Heart left ventricle (tissue), 16 donors: ENCODE measurements around the gene SNX30. TPM values are rescaled to one million over a fixed set of nuclear protein-coding genes. Genes with fewer than 3 reads are reported as not detected.

ENCODE experiments used
- ATAC-seq, 4 donors: fragments of 200-7000 bp; cut with Tn5 transposase; one replicate each; pipeline ENCODE4 v1.9.1; 2020 to 2022; ENCODE audit warnings: moderate library complexity in 4 of 4, mild to moderate bottlenecking in 3 of 4, moderate number of reproducible peaks in 1 of 4
- DNase-seq, 5 donors: peaks; one replicate each; pipeline ENCODE4 v3.0.0-alpha.2; 2020
- H3K27ac ChIP-seq, 12 donors: fragments of 200-600 bp; sonication (generic) in 4 of 12; one replicate each; pipeline versions ENCODE4 v1.5.0 to v1.8.0; 2016 to 2022; ENCODE audit warnings: mild to moderate bottlenecking in 2 of 12
- H3K27me3 ChIP-seq, 9 donors: fragments of 200-600 bp; sonication (generic) in 2 of 9; one replicate each; pipeline versions ENCODE4 v1.5.1 to v1.8.0; 2016 to 2022; ENCODE audit warnings: mild to moderate bottlenecking in 3 of 9
- H3K36me3 ChIP-seq, 9 donors: fragments of 200-600 bp; sonication (generic) in 2 of 9; one replicate each; pipeline versions ENCODE4 v1.5.0 to v1.8.0; 2018 to 2022; ENCODE audit warnings: mild to moderate bottlenecking in 2 of 9
- H3K4me1 ChIP-seq, 12 donors: fragments of 200-600 bp; sonication (generic) in 4 of 12; one replicate each; pipeline versions ENCODE4 v1.5.0 to v1.8.0; 2016 to 2022; ENCODE audit warnings: mild to moderate bottlenecking in 3 of 12
- H3K4me3 ChIP-seq, 12 donors: fragments of 200-600 bp; sonication (generic) in 4 of 12; one replicate each; pipeline versions ENCODE4 v1.5.0 to v1.8.0; 2017 to 2022; ENCODE audit warnings: mild to moderate bottlenecking in 9 of 12, moderate library complexity in 4 of 12
- H3K9me3 ChIP-seq, 12 donors: fragments of 200-600 bp; sonication (generic) in 4 of 12; one replicate each; pipeline versions ENCODE4 v1.5.0 to v1.8.0; 2016 to 2022; ENCODE audit warnings: mild to moderate bottlenecking in 1 of 12
- POLR2A ChIP-seq, 2 donors: fragments of 450-650 bp; IDR thresholded peaks; one replicate each; pipeline ENCODE4 v1.6.1; 2017; ENCODE audit warnings: antibody characterized with exemption in 2 of 2, mild to moderate bottlenecking in 2 of 2, moderate library complexity in 2 of 2
- WGBS, 4 donors: extraction: QIAGEN DNeasy Blood & Tissue Kit in 2 of 4; methylation state at CpG; one replicate each; pipeline versions ENCODE4 v1.1.5 to v1.1.7; 2013 to 2018; 5-methylcytosine and 5-hydroxymethylcytosine counted together
- intact Hi-C, 10 donors: fragments of 100-400 bp; cut with DNase I; formaldehyde crosslinking; loops; one replicate each; pipeline versions ENCODE4 v1.11.1 to v1.14.2; 2022
- polyA plus RNA-seq, 2 donors: library from polyadenylated mRNA; stranded (reverse); fragments of 200-250 nt; gene quantifications; one replicate each; pipeline ENCODE4 v1.2.3, GENCODE V29; 2013
- total RNA-seq, 9 donors: library from RNA; depleted of rRNA in 2 of 9; stranded (reverse); fragments of >200 nt in 2 of 9; fragmentation: NEBNext Ultra II Directional in 3 of 9; extraction: Animal tissue kit (Norgen Biotek cat#: 25700) in 3 of 9; gene quantifications; one replicate each; pipeline versions ENCODE4 v1.1.0 to v1.2.4, GENCODE V29; 2016 to 2023
- TF ChIP-seq, protein P1 (sequence below), 12 donors: fragments of 200-600 bp; sonication (generic) in 4 of 12; IDR thresholded peaks; one replicate each; pipeline versions ENCODE4 v1.5.0 to v1.8.0; 2018 to 2022; ENCODE audit warnings: antibody characterized with exemption in 12 of 12, mild to moderate bottlenecking in 5 of 12
- donor health status: ischemic (EF 13 %, LVEDD 7.1; RV severe dilation, severe dysfunction).
- donor health status: healthy with polysubstance abuse.
- donor health status: DM: no; HTN: yes; CAD: no.
- donor health status: DM: no; HTN: no; CAD: no.
- donor health status: ischemic (EF 25% LVEDD 6.9; RV normal size, moderate dysfunction).
- donor health status: ischemic (EF 25% LVEDD 5.7; RV mildly dilated, moderate dysfunction).
- donor health status: healthy.
- donor health status: DM: yes; HTN: yes; CAD: no.
- donor health status: ischemic (EF 35%, LVEDD 5.7; RV mildly dilated, moderate dysfunction).
- donor health status: nonischemic (EF 11% LVEDD 7.7; RV severe dilation, severe dysfunction).
- donor health status: DM: yes; HTN: yes; CAD: no.
- donor health status: PGD.
- donor health status: ischemic (EF 29% LVEDD 5.4; RV normal size, mild dysfunction).
- donor health status: nonischemic (EF 23%, LVEDD 6.1; RV moderate dilation, normal function).

The SNX30 gene
- total and polyA plus RNA-seq, 11 donors: 0.95 to 10.3 (median 3.8) TPM

DNA sequence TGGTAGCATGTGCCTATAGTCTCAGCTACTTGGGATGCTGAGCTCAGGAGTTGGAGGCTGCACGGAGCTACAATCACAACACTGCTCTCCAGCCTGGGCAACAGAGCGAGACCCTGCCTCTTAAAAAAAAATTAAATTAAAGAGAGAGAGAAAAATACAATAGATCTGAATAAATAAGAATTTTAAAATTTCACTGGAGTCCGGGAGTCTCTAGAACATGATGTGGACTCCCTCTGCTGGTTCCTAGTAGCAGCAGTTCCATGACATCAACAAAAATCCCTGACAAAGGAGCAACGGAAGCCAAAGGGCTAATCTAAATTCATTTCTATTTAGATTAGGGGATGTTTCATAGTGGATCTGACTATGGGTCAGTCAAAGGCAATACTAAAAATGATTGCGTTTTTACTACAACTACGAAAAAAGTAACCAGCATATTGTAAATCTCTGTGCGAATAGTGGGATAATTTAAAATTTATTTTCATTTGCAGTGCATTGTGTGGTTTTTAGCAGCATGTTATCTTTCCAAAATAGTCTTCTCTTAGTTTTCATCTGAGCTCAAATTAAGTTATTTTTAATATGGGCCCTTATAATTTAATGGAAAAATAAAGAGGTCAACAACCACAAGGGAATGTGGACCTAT lies 39.4 kb upstream of the SNX30 start:
- DNase-seq: no peak

GRCh38 chr9:112712678-112713077 lies 37.9 kb upstream of the SNX30 start:
- DNase-seq (no peak), ATAC-seq (no peak)
- no peak overlapping the region for H3K27ac ChIP-seq
- intact Hi-C loops: loop anchor here in 8 of 10 donors (10.0 kb wide), 5 partner anchors 82 to 618 kb away; no protein-coding TSS in a partner anchor
- no peak overlapping the region for H3K4me3 ChIP-seq
- TF ChIP-seq POLR2A (IDR thresholded peaks at IDR 0.05): no peak
- TF ChIP-seq, protein P1, sequence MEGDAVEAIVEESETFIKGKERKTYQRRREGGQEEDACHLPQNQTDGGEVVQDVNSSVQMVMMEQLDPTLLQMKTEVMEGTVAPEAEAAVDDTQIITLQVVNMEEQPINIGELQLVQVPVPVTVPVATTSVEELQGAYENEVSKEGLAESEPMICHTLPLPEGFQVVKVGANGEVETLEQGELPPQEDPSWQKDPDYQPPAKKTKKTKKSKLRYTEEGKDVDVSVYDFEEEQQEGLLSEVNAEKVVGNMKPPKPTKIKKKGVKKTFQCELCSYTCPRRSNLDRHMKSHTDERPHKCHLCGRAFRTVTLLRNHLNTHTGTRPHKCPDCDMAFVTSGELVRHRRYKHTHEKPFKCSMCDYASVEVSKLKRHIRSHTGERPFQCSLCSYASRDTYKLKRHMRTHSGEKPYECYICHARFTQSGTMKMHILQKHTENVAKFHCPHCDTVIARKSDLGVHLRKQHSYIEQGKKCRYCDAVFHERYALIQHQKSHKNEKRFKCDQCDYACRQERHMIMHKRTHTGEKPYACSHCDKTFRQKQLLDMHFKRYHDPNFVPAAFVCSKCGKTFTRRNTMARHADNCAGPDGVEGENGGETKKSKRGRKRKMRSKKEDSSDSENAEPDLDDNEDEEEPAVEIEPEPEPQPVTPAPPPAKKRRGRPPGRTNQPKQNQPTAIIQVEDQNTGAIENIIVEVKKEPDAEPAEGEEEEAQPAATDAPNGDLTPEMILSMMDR (IDR thresholded peaks at IDR 0.05): no peak
- peaks cover 0 to 16% (median 0%) of the 10 kb centered on the region in 12 donors for H3K9me3 ChIP-seq
- H3K4me1 ChIP-seq: peaks cover 0 to 15% (median 8%) of the 10 kb centered on the region in 12 donors
- no peaks in the 10 kb centered on the region for H3K27me3 ChIP-seq
- WGBS, 4 donors: 92 to 98% (median 97%) methylated on average over 3 of the region's 3 CpGs
- H3K36me3 ChIP-seq: peaks cover 0 to 41% (median 9%) of the 10 kb centered on the region in 9 donors

More for the DNA sequence above, 39.4 kb upstream of the SNX30 start:
- H3K4me3 ChIP-seq: no peak overlapping the region
- peaks cover 0 to 41% (median 9%) of the 10 kb centered on the region in 9 donors for H3K36me3 ChIP-seq
- ATAC-seq: no peak
- peaks cover 0 to 6% (median 0%) of the 10 kb centered on the region in 12 donors for H3K4me1 ChIP-seq
- intact Hi-C loops: loop anchor here in 8 of 10 donors (10.0 kb wide), 5 partner anchors 84 to 616 kb away; no protein-coding TSS in a partner anchor
- no peak overlapping the region for H3K27ac ChIP-seq
- TF ChIP-seq POLR2A (IDR thresholded peaks at IDR 0.05): no peak
- TF ChIP-seq, protein P1 (IDR thresholded peaks at IDR 0.05): peak in 11 of 12 donors; percentile 33 to 67 (median 44)
- H3K9me3 ChIP-seq: peaks cover 0 to 16% (median 0%) of the 10 kb centered on the region in 12 donors
- WGBS, 4 donors: 75 to 78% (median 77%) methylated on average over 7 of the region's 7 CpGs
- no peaks in the 10 kb centered on the region for H3K27me3 ChIP-seq

- Histone ChIP-seq H3K9me3 (peaks cover 0 to 7% (median 0%) of the 10 kb centered on the region in 12 donors), H3K4me3 (peak within 1 kb of the TSS; percentile 71 to 98 (median 90)), H3K4me1 (peaks cover 0 to 13% (median 8%) of the 10 kb centered on the region in 12 donors), H3K27me3 (no peaks in the 10 kb centered on the region), H3K36me3 (peaks cover 0 to 24% (median 0%) of the 10 kb centered on the region in 9 donors), H3K27ac (peak within 1 kb of the TSS; percentile 13 to 95 (median 90))
- 0% methylated on average over 28 to 51 of the region's 51 CpGs for WGBS, 4 donors
- intact Hi-C loops: loop anchor here (1.0 to 10.0 kb wide), 11 partner anchors 31 to 623 kb away; partner anchors contain the start of genes SNX30 (in 2 of the 10) and PTBP3 (in 1 of the 10)
- peak in 1 of 2 donors; percentile 70 for TF ChIP-seq POLR2A (IDR thresholded peaks at IDR 0.05)
- TF ChIP-seq, protein P1 (IDR thresholded peaks at IDR 0.05): peak in 4 of 12 donors; percentile 7 to 32 (median 18)
- DNase-seq (peak; percentile 95 to 97 (median 97)), ATAC-seq (peak; percentile 98 to 99 (median 99))
These were observed 32.8 kb upstream of the SNX30 start, which contains the start of gene INIP for GRCh38 chr9:112717661-112718331. Gene INIP (minus strand): TSS chr9:112718117. CDS start chr9:112716485, 1,632 bp downstream.
